GM23338 (cell line): Measurements from ENCODE around the gene ANXA3. TPM values are rescaled to one million over a fixed set of nuclear protein-coding genes. Genes with fewer than 3 reads are reported as not detected.

Experiments
- ATAC-seq: fragments of 200-7000 bp; cut with Tn5 transposase; 3 replicates; pipeline ENCODE4 v1.9.1; 2020
- DNase-seq: peaks from one replicate; pipeline ENCODE4 v3.0.0-alpha.2; 2015; ENCODE audit warnings: low spot score
- H2AFZ ChIP-seq: fragments of 200-600 bp; sonication (generic); 2 replicates; pipeline ENCODE4 v1.8.0; 2016; ENCODE audit warnings: antibody characterized with exemption, mild to moderate bottlenecking, moderate library complexity
- H3F3A ChIP-seq: fragments of 200-600 bp; sonication (generic); replicated peaks from 2 replicates; pipeline ENCODE4 v1.8.0; 2017; ENCODE audit warnings: antibody characterized with exemption, mixed run types, low read depth
- H3K27ac ChIP-seq: fragments of 200-600 bp; sonication (generic); 2 replicates; pipeline ENCODE4 v1.6.1; 2016; ENCODE audit warnings: low read depth
- H3K27me3 ChIP-seq: fragments of 200-600 bp; sonication (generic); 2 replicates; pipeline ENCODE4 v1.8.0; 2016; ENCODE audit warnings: mild to moderate bottlenecking, mixed run types, moderate library complexity; ENCODE audit not compliant: insufficient read depth
- H3K36me3 ChIP-seq: fragments of 200-600 bp; sonication (generic); 2 replicates; pipeline ENCODE4 v1.8.0; 2016; ENCODE audit warnings: mild to moderate bottlenecking; ENCODE audit not compliant: insufficient read depth
- H3K4me1 ChIP-seq: fragments of 200-600 bp; sonication (generic); 2 replicates; pipeline ENCODE4 v1.8.0; 2016; ENCODE audit warnings: mild to moderate bottlenecking, moderate library complexity; ENCODE audit not compliant: insufficient read depth
- H3K4me2 ChIP-seq: fragments of 200-600 bp; sonication (generic); 2 replicates; pipeline ENCODE4 v1.7.1; 2017; ENCODE audit warnings: mixed run types
- H3K4me3 ChIP-seq: fragments of 200-600 bp; sonication (generic); 2 replicates; pipeline ENCODE4 v1.6.1; 2016; ENCODE audit warnings: mixed run types
- H3K79me2 ChIP-seq: fragments of 200-600 bp; sonication (generic); replicated peaks from 2 replicates; pipeline ENCODE4 v1.8.0; 2017; ENCODE audit warnings: mild to moderate bottlenecking; ENCODE audit not compliant: insufficient read depth
- H3K9me2 ChIP-seq: fragments of 200-600 bp; sonication (generic); 2 replicates; pipeline ENCODE4 v1.8.0; 2017; ENCODE audit not compliant: insufficient read depth
- H4K20me1 ChIP-seq: fragments of 200-600 bp; sonication (generic); replicated peaks from 2 replicates; pipeline ENCODE4 v1.8.0; 2017; ENCODE audit warnings: mild to moderate bottlenecking; ENCODE audit not compliant: insufficient read depth
- H3K27ac Mint-ChIP-seq: 2 replicates; pipeline ENCODE4 v1.8.0; 2020; ENCODE audit warnings: inconsistent platforms, mild to moderate bottlenecking, moderate library complexity, mixed read lengths
- H3K27me3 Mint-ChIP-seq: 3 replicates; pipeline ENCODE4 v1.8.0; 2022; ENCODE audit warnings: low read depth, mild to moderate bottlenecking, moderate library complexity, mixed read lengths, inconsistent platforms; ENCODE audit not compliant: insufficient read depth, poor library complexity
- H3K36me3 Mint-ChIP-seq: 3 replicates; pipeline ENCODE4 v1.8.0; 2021; ENCODE audit warnings: low read depth, mild to moderate bottlenecking, inconsistent platforms, moderate library complexity, mixed read lengths
- H3K4me1 Mint-ChIP-seq: 3 replicates; pipeline ENCODE4 v1.8.0; 2020; ENCODE audit warnings: mild to moderate bottlenecking, inconsistent platforms, mixed read lengths
- H3K4me3 Mint-ChIP-seq: 3 replicates; pipeline ENCODE4 v1.8.0; 2021; ENCODE audit warnings: moderate library complexity, mild to moderate bottlenecking, inconsistent platforms, mixed read lengths
- H3K9me3 Mint-ChIP-seq: 3 replicates; pipeline ENCODE4 v1.8.0; 2020; ENCODE audit warnings: moderate library complexity, mild to moderate bottlenecking, inconsistent platforms, mixed read lengths
- EZH2phosphoT487 ChIP-seq: fragments of 200-600 bp; sonication (generic); IDR thresholded peaks from one replicate; pipeline ENCODE4 v1.8.1; 2018; ENCODE audit warnings: antibody characterized with exemption; ENCODE audit not compliant: unreplicated experiment
- JUNB ChIP-seq: IDR thresholded peaks from one replicate; pipeline ENCODE4 v1.6.1; 2016; ENCODE audit warnings: antibody characterized with exemption; ENCODE audit not compliant: unreplicated experiment
- NANOG ChIP-seq: IDR thresholded peaks from 2 replicates; pipeline ENCODE4 v1.6.1; 2016; ENCODE audit warnings: antibody characterized with exemption, borderline replicate concordance
- REST ChIP-seq: IDR thresholded peaks from one replicate; pipeline ENCODE4 v1.6.1; 2018; ENCODE audit warnings: antibody characterized with exemption; ENCODE audit not compliant: unreplicated experiment
- ZNF114 ChIP-seq: fragments of 250-450 bp; sonication (Bioruptor Pico); IDR thresholded peaks from 2 replicates; pipeline ENCODE4 v1.5.0; 2020; ENCODE audit warnings: mild to moderate bottlenecking, moderate library complexity
- polyA plus RNA-seq: library from polyadenylated mRNA; unstranded; fragments of >200 nt; fragmentation: Nextera tagmentation; extraction: Ambion mirVana; gene quantifications from 2 replicates; pipeline ENCODE4 v1.2.1, GENCODE V29; 2016
- total RNA-seq: library from RNA; depleted of rRNA; stranded (reverse); fragments of >200 nt; shearing (Covaris generic); gene quantifications from 2 replicates; pipeline ENCODE4 v1.2.3, GENCODE V29; 2014
- TF ChIP-seq, protein P1 (sequence below), 2 experiments: fragments of 200-600 bp in 1 of 2; sonication (generic) in 1 of 2; conservative IDR thresholded peaks; 2 replicates each; pipeline versions ENCODE4 v1.5.1 to v1.6.1; 2016 to 2017; ENCODE audit warnings: antibody characterized with exemption in 2 of 2, low read depth in 2 of 2, mild to moderate bottlenecking in 2 of 2, moderate library complexity in 1 of 2

ANXA3 gene
- total and polyA plus RNA-seq, 2 experiments from 2014 or later = 20.3 to 31.5 TPM

DNA sequence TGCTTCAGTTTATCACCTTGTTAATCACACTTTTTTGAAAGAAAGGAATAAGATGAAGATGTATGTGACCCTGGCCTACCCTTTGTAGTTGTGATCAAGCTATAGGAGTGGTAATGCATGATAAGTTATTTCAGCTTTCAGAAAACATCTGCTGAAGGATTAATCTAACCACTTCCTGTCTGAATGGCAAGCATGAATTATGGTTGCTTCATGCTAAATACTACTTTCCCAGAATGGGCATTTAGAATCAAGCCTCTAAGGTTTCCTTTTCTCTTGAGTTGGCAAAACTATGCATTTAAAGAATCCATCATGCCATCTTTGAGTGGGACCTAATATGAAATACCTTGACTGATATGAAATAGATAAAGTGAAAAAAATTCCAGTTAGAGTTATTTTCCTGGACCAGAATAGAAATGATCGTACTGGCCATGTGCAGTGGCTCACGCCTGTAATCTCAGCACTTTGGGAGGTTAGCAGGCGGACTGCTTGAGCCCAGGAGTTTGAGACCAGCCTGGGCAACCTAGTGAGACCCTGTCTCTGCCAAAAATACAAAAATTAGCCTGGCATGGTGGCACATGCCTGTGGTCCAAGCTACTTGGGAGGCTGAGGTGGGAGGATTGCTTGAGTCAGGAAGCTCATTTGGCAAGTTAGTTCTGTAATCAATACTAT is 59.1 kb downstream of the ANXA3 start:
- no peaks in the 10 kb centered on the region for H3K36me3 Mint-ChIP-seq
- peaks cover 2% of the 10 kb centered on the region for H3K27me3 Mint-ChIP-seq
- Histone ChIP-seq H3K36me3 (no peaks in the 10 kb centered on the region; the same call in 1 of the 2 replicates), H3K4me3 (no peak overlapping the region), H3F3A (no peaks in the 10 kb centered on the region), H3K4me1 (no peaks in the 10 kb centered on the region), H3K4me2 (no peak overlapping the region), H3K79me2 (no peaks in the 10 kb centered on the region), H3K27ac (no peak overlapping the region), H2AFZ (no peak overlapping the region), H3K9me2 (no peaks in the 10 kb centered on the region; the same call in 1 of the 2 replicates), H4K20me1 (no peaks in the 10 kb centered on the region), H3K27me3 (no peaks in the 10 kb centered on the region)
- TF ChIP-seq EZH2phosphoT487 (no peak), NANOG (no peak)
- TF ChIP-seq, protein P1, sequence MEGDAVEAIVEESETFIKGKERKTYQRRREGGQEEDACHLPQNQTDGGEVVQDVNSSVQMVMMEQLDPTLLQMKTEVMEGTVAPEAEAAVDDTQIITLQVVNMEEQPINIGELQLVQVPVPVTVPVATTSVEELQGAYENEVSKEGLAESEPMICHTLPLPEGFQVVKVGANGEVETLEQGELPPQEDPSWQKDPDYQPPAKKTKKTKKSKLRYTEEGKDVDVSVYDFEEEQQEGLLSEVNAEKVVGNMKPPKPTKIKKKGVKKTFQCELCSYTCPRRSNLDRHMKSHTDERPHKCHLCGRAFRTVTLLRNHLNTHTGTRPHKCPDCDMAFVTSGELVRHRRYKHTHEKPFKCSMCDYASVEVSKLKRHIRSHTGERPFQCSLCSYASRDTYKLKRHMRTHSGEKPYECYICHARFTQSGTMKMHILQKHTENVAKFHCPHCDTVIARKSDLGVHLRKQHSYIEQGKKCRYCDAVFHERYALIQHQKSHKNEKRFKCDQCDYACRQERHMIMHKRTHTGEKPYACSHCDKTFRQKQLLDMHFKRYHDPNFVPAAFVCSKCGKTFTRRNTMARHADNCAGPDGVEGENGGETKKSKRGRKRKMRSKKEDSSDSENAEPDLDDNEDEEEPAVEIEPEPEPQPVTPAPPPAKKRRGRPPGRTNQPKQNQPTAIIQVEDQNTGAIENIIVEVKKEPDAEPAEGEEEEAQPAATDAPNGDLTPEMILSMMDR (conservative IDR thresholded peaks at IDR 0.05; ENCODE audit: low read depth in 2 of 2) = no peak
- ATAC-seq (no peak), DNase-seq (no peak)
- H3K27ac Mint-ChIP-seq = no peak overlapping the region
- H3K9me3 Mint-ChIP-seq = no peaks in the 10 kb centered on the region
- no peaks in the 10 kb centered on the region for H3K4me1 Mint-ChIP-seq
- no peak overlapping the region for H3K4me3 Mint-ChIP-seq

DNA sequence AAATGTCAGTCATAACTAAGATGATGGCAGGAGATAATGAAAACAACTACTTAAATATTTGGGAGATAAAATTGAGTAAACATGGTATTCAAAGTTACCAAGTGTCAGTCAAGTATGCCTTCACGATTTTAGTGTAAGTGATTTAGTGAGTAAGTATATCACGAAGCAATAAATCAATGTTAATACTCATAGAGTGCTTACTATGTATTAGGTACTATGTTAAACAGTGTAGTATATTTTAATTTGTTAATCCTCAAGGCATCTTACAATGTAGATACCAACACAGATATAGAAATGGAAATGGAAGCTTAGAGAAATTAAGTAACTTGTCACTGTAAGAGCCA is 59.6 kb downstream of the ANXA3 start:
- no peaks in the 10 kb centered on the region for H3K4me1 Mint-ChIP-seq
- Histone ChIP-seq H3K79me2 (no peaks in the 10 kb centered on the region), H3K4me3 (no peak overlapping the region), H3K4me1 (no peaks in the 10 kb centered on the region), H4K20me1 (no peaks in the 10 kb centered on the region), H3K27me3 (no peaks in the 10 kb centered on the region), H3K9me2 (no peaks in the 10 kb centered on the region; the same call in 1 of the 2 replicates), H2AFZ (no peak overlapping the region), H3K36me3 (no peaks in the 10 kb centered on the region; the same call in 1 of the 2 replicates), H3K4me2 (no peak overlapping the region), H3F3A (no peaks in the 10 kb centered on the region), H3K27ac (no peak overlapping the region)
- no peak overlapping the region for H3K4me3 Mint-ChIP-seq
- no peak overlapping the region for H3K27ac Mint-ChIP-seq
- DNase-seq = no peak
- H3K27me3 Mint-ChIP-seq = peaks cover 2% of the 10 kb centered on the region
- H3K36me3 Mint-ChIP-seq = no peaks in the 10 kb centered on the region
- no peak for ATAC-seq
- TF ChIP-seq JUNB (no peak), ZNF114 (no peak)
- H3K9me3 Mint-ChIP-seq = no peaks in the 10 kb centered on the region

- no peaks in the 10 kb centered on the region for H3K9me2 ChIP-seq
- H3K27me3 Mint-ChIP-seq = peaks cover 2% of the 10 kb centered on the region
- TF ChIP-seq, protein P1 (conservative IDR thresholded peaks at IDR 0.05; ENCODE audit: low read depth in 2 of 2) = peak; percentile 72
- no peak for TF ChIP-seq REST
- H4K20me1 ChIP-seq = no peaks in the 10 kb centered on the region
- ATAC-seq (peak; percentile 42; the same call in 2 of the 3 replicates), DNase-seq (peak; percentile 58)
- H3K79me2 ChIP-seq = no peaks in the 10 kb centered on the region
- H3K36me3 Mint-ChIP-seq = no peaks in the 10 kb centered on the region
- no peaks in the 10 kb centered on the region for H3K9me3 Mint-ChIP-seq
- H3K4me3 Mint-ChIP-seq = no peak overlapping the region
- H3K4me2 ChIP-seq = no peak overlapping the region
- H3F3A ChIP-seq = no peaks in the 10 kb centered on the region
- H3K27me3 ChIP-seq = no peaks in the 10 kb centered on the region
- H3K36me3 ChIP-seq = no peaks in the 10 kb centered on the region; the same call in 1 of the 2 replicates
- no peak overlapping the region for H3K4me3 ChIP-seq
- H3K4me1 ChIP-seq = no peaks in the 10 kb centered on the region
- H3K27ac Mint-ChIP-seq = no peak overlapping the region
- H3K27ac ChIP-seq = no peak overlapping the region
- no peaks in the 10 kb centered on the region for H3K4me1 Mint-ChIP-seq
- no peak overlapping the region for H2AFZ ChIP-seq
Observed at GRCh38 chr4:78612398-78613178, 61.0 kb downstream of the ANXA3 start.
